ENCODE measurements around the gene FOXI3.

Gene FOXI3

DNA sequence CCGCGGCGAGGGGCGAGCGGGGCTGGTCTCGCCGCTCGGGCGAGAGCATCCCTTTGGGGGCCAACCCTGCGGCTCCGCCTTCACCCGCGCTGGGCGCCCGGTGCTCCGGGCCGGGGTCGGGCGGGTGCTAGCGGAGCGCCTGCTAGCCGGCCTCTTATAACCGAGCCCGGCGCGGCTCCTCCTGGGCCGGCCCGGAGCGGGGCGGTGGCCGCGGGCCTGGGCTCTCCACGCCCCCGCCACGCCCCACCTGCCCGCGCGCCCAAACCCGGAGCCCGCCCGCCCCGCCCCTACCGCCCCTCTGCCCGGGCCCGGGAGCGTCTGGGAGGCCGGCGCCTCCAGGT, at the start of gene FOXI3:
TSS of gene FOXI3 (minus strand) at position 129 of the 341 bp plus-strand sequence. CDS start 158 bp downstream, outside the sequence.
- no peak for DNase-seq (ENCODE audit: low spot score)

DNA sequence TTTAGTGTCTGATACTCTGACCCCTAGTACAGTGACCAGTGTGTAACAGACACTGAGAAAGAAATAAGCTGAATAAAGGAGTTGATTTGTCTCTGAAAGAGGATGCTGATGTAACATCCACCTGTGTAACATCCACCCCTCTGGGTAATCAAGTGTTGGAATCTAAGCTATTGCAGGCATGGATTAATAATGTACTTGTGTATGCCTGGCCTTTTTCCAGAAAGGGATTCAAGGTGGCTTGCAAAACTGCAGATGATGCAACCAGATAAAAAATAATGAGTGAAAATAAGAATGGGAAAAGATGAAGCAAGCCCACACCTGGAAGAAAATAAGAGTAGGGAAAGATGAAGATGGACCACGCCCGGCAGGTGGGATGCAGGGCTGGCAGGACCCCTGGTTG, 48.2 kb upstream of the FOXI3 start:
- DNase-seq (ENCODE audit: low spot score): no peak

DNA sequence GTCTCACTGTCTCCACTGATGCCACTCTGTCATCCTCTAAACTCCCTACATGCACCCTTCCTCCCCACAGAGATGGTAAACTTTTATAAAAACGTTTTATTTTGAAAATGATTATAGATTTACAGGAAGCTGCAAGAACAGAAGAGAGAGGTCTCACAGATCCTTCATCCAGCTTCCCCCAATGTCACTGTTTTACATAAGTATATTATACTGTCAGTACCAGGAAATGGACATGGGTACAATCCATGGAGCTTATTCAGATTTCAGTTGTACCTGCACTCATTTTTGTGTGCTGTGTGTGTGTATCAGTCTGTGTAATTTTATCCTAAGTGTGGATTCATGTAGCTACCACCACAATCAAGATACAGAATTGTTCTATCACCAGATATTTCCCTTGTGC, 46.7 kb upstream of the FOXI3 start:
- no peak for DNase-seq (ENCODE audit: low spot score)

DNA sequence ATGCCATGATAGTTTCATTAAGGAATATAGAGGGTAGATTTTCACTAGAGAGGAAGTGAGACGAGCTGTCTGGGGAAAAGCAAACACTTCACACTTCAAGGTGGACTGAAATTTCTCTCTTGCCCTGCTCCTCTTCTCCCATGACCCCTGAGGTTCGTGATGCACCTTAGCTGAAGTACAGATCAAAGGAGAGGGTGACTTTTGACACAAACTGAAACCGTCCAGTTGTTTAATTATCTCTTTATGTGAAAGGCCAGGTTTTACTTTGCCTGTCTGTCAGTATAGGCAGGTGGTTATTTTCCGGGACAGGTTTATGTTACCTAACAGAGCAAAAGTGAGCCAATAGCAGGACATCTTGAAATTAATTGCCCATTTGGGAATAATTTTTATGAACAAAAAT, 41.0 kb upstream of the FOXI3 start:
- DNase-seq (ENCODE audit: low spot score): no peak

DNA sequence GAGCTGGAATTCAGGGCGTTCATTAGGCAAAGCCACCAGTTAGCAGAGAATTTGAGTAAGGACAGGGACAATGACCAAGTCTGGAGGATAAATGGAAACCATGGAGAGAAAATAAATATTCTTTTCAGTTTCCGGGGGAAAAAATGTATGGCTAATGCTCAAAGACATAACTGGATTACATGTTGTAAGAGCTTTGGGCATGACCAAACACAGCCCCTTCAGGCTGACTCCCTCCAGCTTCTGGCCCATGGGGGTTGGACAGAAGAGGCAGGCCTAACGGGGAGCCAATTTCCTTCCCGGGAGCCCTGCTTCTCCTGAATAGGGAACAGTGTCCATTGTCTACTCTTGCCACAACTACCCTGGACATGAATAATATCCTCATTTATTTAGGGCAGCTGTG, 39.5 kb upstream of the FOXI3 start:
- no peak for DNase-seq (ENCODE audit: low spot score)

DNA sequence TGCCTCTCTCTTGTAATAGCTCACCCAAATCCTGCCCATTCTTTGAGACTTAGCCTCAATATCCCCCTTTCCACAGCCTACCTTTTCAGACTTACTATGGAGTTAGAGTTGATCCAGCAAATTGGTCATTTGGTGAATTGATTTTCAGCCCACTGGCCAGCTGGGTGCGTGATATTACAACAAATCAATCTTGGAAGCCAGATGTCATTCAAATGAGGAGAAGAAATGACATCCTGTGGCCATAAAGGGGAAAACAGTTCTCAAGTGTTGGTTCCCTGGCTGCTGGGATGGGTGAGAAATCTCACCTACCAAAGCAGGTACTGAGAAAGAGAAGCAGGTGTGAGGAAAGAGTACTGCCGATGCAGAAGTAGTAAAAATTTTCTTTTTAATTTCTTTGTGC, 36.7 kb upstream of the FOXI3 start:
- DNase-seq (ENCODE audit: low spot score): no peak

DNA sequence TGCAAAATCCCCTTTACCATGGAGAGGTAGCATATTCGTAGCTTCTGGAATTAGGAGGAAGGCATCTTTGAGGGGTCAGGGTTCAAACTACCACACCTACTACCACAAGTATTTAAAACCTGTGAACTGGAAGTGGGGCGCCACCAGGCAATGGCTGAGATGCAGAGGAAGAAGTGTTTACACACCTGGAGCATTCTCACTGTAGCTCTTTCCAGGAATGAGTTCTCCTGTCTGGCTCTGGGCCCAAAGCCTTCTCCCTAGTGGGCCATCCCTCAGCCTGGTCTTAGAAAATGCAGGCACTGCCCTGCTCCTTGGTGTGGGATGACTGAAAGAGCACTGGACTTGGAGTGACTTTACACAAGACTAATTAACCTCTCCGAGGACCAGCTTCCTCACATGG, 30.7 kb upstream of the FOXI3 start:
- no peak for DNase-seq (ENCODE audit: low spot score)

DNA sequence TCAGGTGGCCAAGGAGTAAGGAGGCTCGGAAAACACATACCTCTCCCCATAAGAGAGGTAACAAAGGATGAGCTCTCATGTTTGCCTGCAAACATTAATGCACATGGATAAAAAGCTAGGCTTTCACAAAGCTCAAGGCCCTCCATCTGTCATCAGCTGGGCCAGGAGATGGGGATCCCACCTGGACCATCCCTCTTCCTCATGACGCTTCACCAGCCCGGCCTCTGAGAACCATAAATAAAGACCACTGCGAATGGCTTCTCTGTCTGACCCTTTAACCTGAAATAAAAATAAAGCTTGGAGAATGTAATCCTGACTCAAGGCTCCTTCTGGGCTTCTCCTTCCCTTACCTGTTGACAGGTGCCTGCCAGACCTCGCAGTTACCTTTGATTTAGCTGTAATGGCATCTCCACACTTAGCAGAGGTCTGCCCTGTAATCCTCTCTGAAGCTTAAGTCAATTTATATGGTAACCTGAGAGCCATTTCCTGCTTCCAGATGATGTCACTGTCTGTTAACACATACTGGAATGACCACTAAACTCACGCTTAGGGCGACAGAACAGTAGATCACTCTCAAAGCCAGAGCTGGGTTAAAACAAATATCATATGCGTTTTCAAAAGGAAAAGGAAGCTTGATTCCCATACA, 29.3 kb upstream of the FOXI3 start:
- no peak for DNase-seq (ENCODE audit: low spot score)

DNA sequence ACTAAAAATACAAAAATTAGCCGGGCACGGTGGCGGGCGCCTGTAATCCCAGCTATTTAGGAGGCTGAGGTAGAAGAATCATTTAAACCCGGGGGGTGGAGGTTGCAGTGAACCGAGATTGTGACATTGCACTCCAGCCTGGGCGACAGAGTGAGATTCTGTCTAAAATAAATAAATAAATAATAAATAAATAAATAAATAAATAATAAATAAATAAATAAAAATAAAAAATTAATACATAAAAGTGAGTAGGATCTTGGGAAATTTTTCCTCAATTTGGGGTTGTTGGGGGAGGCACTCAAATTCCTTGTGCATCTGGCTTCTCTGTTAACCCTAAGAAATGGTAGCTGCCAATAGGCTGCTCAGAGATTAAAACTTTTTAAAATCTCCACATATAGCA, 20.3 kb upstream of the FOXI3 start:
- no peak for DNase-seq (ENCODE audit: low spot score)

DNA sequence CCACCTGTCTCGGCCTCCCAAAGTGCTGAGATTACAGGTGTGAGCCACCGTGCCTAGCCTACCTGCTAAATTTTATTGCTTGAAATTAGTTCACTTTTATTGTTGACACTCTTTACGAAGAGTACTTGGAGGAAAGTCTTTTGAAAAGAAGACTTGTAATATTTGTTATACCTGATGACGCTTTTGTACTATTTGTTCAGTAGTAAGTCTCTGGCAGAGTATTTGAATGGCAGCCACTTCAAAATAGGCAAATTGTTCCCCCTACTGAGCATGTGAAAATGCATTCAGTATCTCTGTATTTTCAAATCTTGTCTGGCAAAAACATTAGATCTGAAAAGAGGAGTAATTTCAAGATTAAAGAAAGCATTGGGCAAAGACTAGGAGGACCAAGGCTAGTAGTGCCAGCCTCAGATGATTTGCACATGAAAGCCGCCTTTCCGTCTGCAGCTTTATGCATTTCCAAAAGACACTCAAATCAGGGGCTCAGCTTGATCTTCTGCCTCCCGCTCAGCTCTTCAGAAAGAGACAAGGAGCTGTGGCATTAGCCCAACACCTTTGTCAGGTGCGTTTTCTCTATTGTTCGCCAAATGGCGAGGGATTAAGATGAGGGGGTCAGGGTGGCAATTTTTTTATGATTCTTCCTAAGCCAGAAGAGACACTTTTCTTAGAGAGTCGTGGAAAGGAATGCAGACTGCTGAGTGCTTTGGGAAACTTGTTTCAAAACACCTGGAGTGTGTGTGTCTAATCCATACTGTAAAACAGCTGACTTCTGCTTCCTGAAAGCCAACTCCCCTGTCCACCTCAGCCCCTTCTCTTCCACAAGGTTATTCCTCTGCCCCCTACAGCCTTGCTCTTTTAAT, 18.8 kb upstream of the FOXI3 start:
- DNase-seq (ENCODE audit: low spot score): no peak

DNA sequence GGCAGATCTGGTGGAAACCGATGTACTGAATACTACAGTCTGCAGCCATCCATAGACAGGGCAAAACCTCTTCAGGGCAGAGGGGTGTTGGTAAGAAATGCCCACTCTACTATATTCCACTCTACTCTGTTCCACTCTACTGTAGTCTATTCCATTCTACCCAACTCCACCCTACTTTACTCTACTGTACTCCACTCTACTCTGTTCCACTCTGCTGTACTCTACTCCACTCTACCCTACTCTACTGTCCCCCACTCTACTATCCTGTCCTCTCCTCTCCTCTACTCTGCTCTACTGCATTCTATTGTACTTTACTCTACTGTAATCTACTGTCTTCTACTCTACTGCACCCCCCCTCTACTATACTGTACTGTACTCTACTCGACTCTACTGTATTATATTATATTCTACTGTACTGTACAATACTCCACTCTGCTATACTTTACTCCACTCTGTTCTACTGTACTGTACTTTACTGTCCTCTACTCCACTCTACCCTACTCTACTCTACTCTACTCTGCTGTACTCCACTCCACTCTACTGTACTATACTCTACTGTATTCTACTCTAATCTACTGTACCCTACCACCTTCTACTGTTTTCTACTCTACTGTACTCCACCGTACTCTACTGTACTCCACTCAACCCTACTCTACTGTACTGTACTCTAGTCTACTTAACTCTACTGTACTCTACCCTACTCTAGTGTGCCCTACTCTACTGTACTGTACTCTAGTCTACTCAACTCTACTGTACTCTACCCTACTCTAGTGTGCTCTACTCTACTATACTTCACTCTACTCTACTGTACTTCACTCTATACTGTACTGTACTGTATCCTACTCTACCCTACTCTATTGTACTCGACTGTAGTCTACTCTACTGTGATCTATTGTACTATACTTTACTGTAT, 17.0 kb upstream of the FOXI3 start:
- no peak for DNase-seq (ENCODE audit: low spot score)

DNA sequence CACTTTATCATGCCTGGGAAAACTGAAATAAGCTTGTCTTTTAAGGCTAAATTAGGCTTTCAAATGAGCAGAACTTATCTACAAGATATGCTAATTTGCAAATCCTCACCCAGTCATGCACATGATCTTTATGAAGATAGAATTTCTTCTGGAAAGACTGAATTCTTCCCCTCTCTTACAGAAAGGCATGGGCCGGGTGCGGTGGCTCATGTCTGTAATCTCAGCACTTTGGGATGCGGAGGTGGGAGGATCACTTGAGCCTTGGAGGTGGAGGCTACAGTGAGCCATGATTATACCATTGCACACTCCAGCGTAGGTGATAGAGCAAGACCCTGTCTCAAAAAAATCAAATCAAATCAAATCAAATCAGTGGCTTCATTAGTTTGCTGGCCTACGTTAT, 11.7 kb upstream of the FOXI3 start:
- DNase-seq (ENCODE audit: low spot score): no peak

DNA sequence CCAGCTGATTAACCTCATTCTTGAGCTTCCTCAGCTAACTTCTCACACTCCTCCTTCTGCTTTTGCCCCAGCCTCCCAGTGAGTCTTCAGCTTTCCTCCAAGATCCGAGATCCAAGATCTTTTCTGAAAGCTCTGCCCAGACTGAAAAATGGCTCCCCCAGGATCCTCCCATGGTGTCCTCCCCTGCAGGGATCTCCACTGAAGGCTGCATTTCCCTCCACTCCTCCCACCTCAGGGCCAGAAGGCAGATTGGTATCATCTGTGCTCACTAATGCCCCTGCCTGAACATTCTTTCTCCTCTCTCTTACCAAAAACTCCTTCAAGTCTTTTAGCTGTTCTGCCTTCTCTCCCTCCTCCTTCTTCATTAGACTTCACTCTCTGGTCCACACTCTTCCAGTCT, 6.1 kb upstream of the FOXI3 start:
- DNase-seq (ENCODE audit: low spot score): no peak

DNA sequence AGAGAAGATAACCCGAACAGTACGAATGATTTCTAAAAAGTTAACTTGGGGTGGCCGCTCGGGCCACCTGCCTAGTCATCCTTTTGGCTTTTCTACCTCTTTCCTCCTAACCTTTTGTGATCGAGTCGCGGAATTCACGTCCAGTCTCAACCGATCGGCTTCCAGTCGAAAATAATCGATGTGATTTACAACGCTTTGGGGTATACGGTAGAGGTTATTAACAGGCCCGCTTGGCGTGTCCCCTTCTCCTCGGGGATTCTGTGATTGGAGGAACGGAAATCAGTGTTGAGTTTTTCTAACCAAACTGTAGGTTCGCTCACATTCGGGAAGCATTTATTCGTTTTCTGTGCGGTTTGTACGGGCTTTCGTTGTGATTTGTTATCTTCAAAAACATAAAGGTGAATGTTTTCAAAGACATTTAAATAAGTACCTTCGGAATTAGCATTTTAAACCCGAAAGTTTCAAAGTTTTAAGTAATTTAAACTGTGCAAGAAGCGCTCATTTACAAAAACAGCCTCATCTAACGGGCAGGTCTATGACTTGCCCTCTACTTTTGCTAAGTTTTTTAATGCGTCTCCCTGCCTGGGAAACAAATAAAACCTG, 588 bp upstream of the FOXI3 start:
- DNase-seq (ENCODE audit: low spot score): no peak

DNA sequence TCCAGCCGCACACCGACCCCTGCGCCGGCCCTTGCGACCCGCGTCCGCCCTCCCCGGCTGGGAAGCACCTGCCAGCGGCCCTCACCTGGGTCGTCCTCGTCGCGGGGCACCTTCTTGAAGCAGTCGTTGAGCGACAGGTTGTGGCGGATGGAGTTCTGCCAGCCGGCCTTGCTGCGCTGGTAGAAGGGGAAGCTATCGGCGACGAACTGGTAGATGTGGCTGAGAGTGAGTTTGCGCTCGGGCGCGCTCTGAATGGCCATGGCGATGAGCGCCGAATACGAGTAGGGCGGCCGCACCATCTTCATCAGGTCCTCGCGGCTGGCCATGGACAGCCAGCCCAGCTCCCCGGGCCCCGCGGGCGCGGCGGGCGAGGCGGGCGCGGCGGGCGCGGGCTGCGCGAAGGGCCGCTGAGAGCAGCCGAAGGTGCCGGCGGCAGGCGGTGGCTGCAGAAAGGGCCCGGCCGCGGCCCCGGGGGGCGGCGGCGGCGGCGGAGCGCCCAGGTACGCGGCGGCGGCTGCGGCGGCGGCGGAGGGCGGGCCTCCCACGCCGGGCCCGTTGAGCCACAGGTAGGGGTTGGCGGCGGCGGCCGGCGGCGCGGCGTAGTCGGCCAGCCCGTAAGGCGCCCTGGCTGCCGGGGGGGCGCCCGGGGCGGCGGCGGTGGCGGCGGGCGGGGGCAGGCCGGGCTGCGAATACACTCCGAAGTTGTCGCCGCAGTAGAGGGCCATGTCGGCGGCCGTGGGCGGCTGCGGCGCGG, 505 bp downstream of the FOXI3 start:
- no peak for DNase-seq (ENCODE audit: low spot score)

DNA sequence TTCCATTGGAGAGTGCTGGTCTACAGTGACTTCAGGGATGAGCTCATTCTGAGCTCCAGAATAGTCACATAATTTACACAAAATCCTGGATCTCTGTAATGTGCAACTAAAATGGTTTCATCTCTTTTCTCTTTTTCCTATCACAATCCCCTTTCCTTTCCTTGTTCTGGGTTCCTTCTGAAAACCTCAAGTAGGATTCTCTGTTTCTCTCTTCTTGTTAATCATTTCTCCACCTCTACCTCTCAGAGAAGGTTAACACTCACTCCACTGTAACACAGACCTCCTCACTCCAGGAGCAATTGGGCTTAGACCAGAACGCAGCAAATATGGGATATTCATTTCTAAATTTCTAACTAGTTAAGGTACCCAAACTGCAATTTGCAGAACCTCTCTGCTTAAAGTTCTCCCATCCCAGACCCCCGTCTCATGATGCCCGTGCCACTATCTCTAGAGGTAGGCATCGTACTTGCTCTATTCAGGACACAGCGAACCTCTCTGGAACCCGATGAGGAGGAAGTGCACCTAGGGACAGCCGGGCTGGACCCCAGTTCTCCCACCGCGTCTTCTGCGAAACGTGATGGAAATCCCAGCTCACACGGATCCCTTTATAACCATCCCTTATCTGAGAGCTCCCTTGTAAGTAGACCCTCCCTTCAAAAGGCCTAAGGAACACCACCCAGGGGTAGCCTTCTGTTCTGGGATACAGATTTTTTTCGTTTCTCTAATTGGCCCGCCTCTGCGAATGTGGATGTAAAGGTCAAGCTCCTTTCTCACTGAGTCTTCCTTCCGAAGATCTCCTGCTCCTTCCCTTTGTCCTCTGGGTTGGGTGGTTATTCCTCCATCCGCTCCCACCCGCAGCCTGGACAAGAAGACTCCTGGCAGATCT, 1.3 kb downstream of the FOXI3 start:
- DNase-seq (ENCODE audit: low spot score): no peak

DNA sequence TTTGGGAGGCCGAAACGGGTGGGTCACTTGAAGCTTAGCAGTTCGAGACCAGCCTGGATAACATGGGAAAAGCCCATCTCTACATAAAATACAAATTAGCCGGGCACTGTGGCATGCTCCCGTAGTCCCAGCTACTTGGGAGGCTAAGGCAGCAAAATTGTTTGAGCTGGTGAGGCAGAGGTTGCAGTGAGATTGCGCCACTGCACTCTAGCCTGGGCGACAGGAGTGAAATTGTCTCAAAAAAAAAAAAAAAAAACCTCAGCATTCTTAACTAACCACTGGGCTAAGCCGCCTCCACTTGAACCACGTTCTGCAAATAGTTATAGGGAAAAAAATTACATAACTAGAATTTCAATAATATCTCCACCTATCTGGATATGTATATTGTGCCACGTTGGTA, 2.3 kb downstream of the FOXI3 start:
- DNase-seq (ENCODE audit: low spot score): no peak

DNA sequence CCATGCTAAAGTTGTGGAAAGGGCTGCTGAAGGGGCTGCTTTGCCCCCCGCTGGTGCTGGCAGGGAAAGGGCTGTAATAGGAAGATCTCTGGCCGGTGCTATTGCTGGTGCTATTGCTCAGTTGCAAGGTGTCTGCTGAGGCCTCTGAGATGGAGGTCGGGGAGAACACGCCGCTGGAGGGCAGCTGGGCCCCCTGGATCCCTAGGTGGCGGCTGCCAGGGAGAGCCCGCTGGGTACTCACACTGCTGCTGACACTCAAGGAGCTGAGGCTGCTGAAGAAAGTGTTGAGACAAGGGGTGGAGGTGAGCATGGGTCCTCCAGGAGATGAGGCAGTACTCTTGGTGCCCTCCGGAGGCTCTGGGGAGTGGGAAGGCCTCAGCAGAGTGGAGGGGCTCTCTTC, 4.2 kb downstream of the FOXI3 start:
- DNase-seq (ENCODE audit: low spot score): no peak

DNA sequence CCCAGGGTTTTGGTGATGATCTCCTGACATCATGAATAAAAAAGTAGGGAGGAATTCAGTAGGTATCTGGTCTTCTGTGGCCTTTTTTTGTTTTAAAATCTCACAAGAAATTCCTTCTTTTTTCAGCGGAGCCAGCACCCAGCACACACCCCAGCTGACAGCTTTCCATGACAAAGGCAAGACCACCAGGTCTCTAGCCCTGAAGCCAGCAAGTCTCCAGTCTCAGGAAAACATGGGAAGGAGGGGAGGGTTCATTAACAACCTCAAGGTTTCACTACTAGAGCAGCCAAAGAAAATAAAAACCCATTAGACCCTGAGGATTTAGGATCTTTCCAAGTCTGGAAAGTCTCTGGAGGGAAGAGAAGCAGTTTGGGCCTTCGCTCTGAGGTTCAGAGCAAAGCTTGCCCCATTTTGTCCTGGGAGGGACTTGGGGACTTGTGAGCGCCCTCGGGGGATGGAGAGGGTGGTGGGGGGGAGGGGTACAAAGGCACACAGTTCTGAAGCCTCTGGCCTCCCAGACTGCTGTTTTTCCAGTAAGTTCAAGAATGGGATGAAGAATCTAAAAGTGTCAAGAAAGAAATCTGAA, 9.0 kb downstream of the FOXI3 start:
- no peak for DNase-seq (ENCODE audit: low spot score)

DNA sequence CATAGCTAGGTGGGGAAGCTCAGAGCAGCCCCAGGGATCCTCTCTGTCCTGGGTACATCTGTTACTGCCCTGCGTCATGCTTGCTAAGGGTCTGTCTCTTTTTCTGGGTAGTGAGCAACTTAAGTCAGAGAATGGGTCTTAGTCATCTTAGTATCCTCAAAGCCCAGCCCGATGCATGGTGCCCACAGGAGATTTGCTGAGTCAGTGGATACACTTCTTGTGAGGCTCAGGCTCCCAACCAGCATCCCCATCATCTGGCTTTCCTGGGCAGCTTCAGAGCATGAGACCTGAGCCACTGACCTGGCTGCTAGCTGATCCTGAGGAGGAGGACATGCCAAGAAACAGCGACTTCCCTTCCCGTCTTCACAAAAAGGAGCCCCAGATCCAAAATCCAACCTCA, 10.0 kb downstream of the FOXI3 start:
- DNase-seq (ENCODE audit: low spot score): no peak

All from hematopoietic multipotent progenitor cell treated with erythropoietin and hydrocortisone succinate and interleukin-3 and kit ligand, for 17 days (in vitro differentiated cells).